Measurements from ENCODE around the gene RNF220. TPM values are rescaled to one million over a fixed set of nuclear protein-coding genes. Genes with fewer than 3 reads are reported as not detected.

Gene RNF220
- total and polyA plus RNA-seq, 8 donors = 50.8 to 108 (median 91.3) TPM

GRCh38 chr1:44679468-44679867 lies 274.4 kb downstream of the RNF220 start:
- no peak overlapping the region for H3K27ac ChIP-seq

GRCh38 chr1:44681905-44682882 lies 277.1 kb downstream of the RNF220 start:
- peak; percentile 33 for ATAC-seq
- TF ChIP-seq, protein P1, sequence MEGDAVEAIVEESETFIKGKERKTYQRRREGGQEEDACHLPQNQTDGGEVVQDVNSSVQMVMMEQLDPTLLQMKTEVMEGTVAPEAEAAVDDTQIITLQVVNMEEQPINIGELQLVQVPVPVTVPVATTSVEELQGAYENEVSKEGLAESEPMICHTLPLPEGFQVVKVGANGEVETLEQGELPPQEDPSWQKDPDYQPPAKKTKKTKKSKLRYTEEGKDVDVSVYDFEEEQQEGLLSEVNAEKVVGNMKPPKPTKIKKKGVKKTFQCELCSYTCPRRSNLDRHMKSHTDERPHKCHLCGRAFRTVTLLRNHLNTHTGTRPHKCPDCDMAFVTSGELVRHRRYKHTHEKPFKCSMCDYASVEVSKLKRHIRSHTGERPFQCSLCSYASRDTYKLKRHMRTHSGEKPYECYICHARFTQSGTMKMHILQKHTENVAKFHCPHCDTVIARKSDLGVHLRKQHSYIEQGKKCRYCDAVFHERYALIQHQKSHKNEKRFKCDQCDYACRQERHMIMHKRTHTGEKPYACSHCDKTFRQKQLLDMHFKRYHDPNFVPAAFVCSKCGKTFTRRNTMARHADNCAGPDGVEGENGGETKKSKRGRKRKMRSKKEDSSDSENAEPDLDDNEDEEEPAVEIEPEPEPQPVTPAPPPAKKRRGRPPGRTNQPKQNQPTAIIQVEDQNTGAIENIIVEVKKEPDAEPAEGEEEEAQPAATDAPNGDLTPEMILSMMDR (IDR thresholded peaks at IDR 0.05) = no peak

More at GRCh38 chr1:44679468-44679867, 274.4 kb downstream of the RNF220 start:
- Histone ChIP-seq H3K36me3 (no peaks in the 10 kb centered on the region), H3K4me1 (peaks cover 29 to 53% of the 10 kb centered on the region in 2 donors), H3K27me3 (no peaks in the 10 kb centered on the region), H3K4me3 (no peak overlapping the region), H3K9me3 (no peaks in the 10 kb centered on the region)
- DNase-seq = no peak
- no peak for ATAC-seq
- intact Hi-C loops (cut with DNase I) = no loop called here
- TF ChIP-seq, protein P1 (IDR thresholded peaks at IDR 0.05) = no peak

DNA sequence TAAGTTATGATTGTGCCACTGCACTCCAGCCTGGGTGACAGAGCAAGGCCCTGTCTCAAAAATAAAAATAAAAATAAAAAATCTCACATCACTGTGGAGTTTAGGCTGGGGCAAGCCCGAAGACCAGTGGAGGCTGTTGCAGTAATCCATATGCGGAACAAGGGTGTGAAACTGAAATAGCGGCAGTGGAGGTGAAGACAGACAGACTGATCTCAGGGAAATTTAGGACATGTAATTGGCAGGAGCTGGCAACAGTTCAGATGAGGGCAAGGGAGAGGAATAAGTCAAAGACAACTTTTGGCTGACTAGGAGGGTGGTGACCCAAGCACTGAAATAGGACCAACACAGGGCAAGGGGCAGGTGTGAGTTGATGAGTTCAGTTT lies 277.8 kb downstream of the RNF220 start:
- TF ChIP-seq, protein P1 (IDR thresholded peaks at IDR 0.05) = no peak
- ATAC-seq (no peak), DNase-seq (no peak)
- no peak overlapping the region for H3K27ac ChIP-seq
- H3K4me1 ChIP-seq = peaks cover 2 to 35% of the 10 kb centered on the region in 2 donors
- H3K4me3 ChIP-seq = no peak overlapping the region
- intact Hi-C loops (cut with DNase I) = no loop called here
- no peaks in the 10 kb centered on the region for H3K27me3 ChIP-seq
- H3K9me3 ChIP-seq = no peaks in the 10 kb centered on the region
- no peaks in the 10 kb centered on the region for H3K36me3 ChIP-seq

More at GRCh38 chr1:44681905-44682882, 277.1 kb downstream of the RNF220 start:
- no peak for DNase-seq
- Histone ChIP-seq H3K27me3 (no peaks in the 10 kb centered on the region), H3K9me3 (no peaks in the 10 kb centered on the region), H3K27ac (no peak overlapping the region), H3K4me3 (no peak overlapping the region), H3K36me3 (no peaks in the 10 kb centered on the region), H3K4me1 (peaks cover 9 to 41% of the 10 kb centered on the region in 2 donors)
- intact Hi-C loops (cut with DNase I) = no loop called here

DNA sequence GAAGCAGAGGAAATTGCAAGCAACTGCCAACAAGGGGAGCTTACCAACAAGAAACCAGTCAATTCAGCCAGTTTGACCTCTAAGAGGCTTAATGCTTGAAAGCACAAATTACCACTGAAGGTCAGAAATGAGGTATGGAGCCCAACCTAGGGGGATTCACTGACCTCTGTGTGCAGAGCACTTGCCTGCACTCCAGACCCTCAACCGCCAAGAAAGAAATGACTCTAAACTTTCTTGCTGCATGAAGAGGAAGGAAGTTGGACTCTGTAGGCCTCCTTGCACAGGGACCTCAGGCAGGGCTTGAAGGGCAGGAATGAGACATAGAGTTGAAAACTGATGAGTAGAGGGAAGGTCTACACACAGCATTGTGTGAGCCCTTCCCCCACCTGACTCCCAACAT lies 279.5 kb downstream of the RNF220 start:
- Histone ChIP-seq H3K36me3 (no peaks in the 10 kb centered on the region), H3K27ac (peak overlapping the region in 1 of 2 donors; percentile 61), H3K9me3 (no peaks in the 10 kb centered on the region), H3K4me3 (no peak overlapping the region), H3K4me1 (peaks cover 0 to 26% of the 10 kb centered on the region in 2 donors), H3K27me3 (no peaks in the 10 kb centered on the region)
- TF ChIP-seq, protein P1 (IDR thresholded peaks at IDR 0.05) = no peak
- intact Hi-C loops (cut with DNase I) = no loop called here
- no peak for ATAC-seq
- peak in 1 of 4 donors; percentile 32 for DNase-seq

DNA sequence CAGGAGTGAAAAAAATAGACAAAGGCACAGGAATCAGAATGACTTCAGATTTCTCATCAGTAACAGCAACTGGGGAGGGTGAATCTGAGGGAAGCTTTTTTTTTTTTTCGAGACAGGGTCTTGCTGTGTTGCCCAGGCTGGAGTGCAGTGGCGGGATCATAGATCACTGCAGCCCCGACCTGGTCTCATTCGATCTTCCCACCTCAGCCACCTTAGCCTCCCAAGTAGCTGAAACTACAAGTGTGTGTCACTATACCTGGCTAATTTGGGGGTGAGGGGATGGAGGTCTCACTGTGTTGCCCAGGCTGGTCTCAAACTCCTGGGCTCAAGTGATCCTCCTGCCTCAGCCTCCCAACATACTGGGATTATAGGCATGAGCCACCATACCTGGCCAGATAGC lies 280.2 kb downstream of the RNF220 start:
- no peaks in the 10 kb centered on the region for H3K27me3 ChIP-seq
- intact Hi-C loops (cut with DNase I) = no loop called here
- ATAC-seq = no peak
- H3K27ac ChIP-seq = peak overlapping the region in 1 of 2 donors; percentile 61
- no peaks in the 10 kb centered on the region for H3K9me3 ChIP-seq
- H3K4me3 ChIP-seq = no peak overlapping the region
- H3K36me3 ChIP-seq = no peaks in the 10 kb centered on the region
- TF ChIP-seq, protein P1 (IDR thresholded peaks at IDR 0.05) = no peak
- DNase-seq = no peak
- peaks cover 0 to 26% of the 10 kb centered on the region in 2 donors for H3K4me1 ChIP-seq
